SIG-M5 treated with dmso at 0.1 percent for 504 hours (cell line): ENCODE data around the gene MASP2.
"Not testable (repeated sequence)": the region's sequence is repeated elsewhere in the genome, so short reads cannot be mapped to it uniquely, and the experiment has no call there.

ENCODE experiments used
- DNase-seq: peaks from one replicate; lab custom pipeline; 2025; ENCODE audit not compliant: unreplicated experiment; lab: John Stamatoyannopoulos, UW

The MASP2 gene

GRCh38 chr1:11046625-11047365, at the start of gene MASP2:
Gene MASP2 (minus strand): TSS chr1:11047239. CDS start chr1:11047207, 32 bp downstream.
- DNase-seq = no peak

DNA sequence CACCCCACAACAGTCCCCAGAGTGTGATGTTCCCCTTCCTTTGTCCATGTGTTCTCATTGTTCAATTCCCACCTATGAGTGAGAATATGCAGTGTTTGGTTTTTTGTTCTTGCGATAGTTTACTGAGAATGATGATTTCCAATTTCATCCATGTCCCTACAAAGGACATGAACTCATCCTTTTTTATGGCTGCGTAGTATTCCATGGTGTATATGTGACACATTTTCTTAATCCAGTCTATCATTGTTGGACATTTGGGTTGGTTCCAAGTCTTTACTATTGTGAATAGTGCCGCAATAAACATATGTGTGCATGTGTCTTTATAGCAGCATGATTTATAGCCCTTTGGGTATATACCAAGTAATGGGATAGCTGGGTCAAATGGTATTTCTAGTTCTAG, 36.7 kb upstream of the MASP2 start:
- not testable (repeated sequence) for DNase-seq

GRCh38 chr1:11080931-11081330, 33.9 kb upstream of the MASP2 start:
- no peak for DNase-seq

GRCh38 chr1:11078631-11079030, 31.6 kb upstream of the MASP2 start:
- no peak for DNase-seq

DNA sequence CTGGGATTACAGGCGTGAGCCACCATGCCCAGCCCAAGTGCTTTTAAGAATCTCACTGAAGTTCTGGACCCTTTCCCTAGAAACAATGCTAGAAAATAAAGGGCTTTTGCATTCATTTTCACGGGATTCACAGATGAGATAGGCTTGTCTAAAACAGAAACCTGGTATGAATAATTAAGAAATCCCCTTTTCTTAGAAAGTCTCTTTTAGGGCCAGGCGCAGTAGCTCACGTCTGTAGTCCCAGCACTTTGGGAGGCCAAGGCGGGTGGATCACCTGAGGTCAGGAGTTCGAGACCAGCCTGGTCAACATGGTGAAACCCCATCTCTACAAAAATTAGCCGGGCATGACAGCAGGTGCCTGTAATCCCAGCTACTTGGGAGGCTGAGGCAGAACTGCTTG, 26.4 kb upstream of the MASP2 start:
- not testable (repeated sequence) for DNase-seq

DNA sequence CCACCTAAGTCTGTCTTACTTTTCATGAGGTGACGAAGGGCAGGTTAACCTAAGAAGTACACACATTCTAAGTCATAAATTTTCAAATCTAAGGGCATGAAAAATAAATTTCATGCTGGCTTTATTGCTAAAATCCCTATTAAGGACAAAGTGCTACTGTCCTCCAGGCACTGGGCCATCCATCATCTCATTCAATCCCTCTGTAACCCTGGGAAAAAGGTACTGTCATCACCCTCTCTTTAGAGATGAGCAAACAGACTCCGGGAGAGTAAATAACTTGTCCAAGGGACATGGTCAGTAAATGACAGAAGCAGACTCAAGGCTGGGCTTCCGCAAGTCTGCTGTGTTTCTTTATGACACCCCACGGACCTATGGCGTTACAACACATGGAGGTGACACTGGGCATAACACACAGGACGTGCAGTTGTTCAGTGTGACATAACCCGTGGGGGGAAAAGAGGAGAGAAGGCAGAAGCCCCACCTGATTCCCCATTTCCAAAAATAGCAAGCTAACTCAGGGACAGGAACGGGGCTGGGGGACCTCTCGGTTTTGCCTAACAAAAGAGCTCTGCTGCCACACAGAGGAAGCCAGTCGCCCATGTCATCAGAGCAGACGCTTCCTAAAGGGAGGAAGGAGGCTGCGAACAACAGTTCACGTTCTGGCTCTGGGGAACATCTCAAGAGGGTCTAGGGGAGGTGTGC, 25.3 kb upstream of the MASP2 start:
- DNase-seq = no peak

DNA sequence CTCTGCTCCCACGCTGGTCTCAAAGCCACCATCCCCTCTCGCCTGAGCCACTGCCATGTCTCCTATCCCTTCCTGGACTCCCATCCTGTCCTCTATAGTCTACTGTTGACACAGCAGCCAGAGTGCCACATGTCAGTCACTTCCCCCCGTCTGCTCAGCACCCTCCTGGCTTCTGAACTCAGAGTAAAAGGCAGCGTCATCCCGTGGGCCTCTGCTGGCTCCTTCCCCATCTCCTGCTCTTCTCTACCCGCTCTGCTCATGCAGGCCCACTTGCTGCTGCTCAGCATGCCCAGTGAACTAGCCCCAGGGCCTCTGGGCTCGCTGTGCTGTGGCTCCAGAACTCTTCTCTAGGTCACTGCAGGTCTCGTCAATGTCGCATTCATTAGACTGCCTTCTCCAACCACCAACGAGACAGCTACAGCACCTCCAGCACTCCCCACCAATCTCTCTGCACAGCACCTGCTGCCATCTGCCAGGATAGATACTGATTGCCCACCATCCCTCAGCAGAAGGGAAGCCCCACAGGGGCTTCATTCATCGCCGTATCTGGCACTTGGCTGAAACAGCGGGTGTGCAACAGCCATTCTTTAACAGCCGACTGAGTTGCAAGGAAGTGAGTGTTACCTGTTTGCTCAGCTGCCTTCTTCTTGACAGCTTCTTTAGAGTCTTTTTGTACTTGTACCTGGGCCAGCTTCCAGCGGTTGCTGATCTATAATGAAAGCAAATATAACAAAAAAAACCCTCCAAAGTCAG, 24.6 kb upstream of the MASP2 start:
- no peak for DNase-seq

DNA sequence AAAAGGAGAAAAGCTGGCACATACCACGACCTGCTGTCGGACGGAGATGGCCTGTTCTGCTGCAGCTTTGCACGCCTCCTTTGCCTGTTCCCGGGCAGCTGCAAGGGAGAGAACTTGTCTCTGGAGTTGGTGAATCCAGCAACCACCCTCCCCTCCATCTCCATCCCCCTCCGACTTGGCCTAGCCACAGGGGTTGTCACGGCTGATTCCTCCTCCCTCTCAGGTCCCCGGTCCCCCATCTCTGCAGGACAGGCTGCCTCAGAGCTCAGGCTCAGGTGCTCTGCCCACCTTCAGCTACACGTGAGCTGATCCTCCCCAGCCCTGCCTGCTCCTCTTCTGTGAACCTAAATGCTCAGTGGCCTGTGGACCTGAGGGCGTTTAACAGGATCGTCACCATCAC, 23.8 kb upstream of the MASP2 start:
- no peak for DNase-seq

DNA sequence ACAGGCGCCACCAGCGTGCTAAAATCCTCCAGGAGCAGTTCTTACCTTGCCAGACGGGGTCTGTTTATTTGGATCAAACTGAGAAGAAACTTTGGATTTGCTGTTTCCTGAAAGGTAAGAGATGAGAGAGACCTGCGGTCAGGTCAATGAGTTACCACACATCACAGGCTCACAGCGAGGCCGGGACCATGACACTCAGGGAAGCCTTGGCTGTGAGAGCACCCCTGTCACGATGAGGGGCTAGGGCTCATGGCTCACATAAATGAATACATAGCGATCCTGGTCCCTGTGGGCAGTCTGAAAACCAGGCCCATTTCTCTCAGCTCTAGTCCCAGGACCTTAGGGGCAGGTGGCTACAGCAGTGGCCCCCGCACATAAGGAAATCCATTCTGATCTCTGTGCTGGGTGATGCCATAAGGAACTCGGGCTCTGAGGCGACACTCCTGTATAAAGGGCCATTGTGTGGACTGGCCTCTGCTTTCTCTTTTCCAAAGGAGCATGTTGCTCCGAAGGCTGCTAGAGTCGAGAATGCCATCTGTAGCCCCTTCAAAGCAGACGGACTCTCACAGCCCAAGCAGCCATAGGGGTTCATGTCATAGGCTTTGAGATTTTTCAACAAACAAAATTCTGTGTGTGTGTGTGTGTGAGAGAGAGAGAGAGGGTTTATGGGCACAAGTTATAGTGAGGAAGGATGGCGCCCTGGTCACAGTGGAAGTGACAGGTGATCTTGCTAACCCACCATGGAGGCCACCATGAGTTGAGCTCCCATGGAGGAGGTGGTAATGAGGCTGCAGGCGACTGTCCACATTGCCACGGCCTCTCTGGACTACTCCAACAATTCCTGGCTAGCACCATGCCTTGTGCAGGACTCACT, 21.8 kb upstream of the MASP2 start:
- no peak for DNase-seq

GRCh38 chr1:11067716-11068599, 20.9 kb upstream of the MASP2 start:
- DNase-seq = no peak

DNA sequence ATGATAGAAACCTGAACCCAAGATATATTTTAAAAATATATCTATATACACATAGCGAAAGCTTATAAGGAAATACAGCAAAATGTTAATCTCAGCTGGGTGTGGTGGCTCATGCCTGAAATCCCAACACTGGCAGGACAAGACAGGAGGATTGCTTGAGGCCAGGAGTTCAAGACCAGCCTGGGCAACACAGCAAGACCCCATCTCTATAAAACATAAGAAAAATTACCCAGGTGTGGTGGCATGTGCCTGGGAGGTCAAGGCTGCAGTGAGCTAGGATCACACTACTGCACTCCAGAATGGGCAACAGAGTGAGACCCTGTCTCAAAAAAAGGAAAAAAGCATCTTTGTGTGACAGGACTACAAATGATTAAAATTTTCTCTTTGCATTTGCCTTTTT, 18.8 kb upstream of the MASP2 start:
- no peak for DNase-seq

DNA sequence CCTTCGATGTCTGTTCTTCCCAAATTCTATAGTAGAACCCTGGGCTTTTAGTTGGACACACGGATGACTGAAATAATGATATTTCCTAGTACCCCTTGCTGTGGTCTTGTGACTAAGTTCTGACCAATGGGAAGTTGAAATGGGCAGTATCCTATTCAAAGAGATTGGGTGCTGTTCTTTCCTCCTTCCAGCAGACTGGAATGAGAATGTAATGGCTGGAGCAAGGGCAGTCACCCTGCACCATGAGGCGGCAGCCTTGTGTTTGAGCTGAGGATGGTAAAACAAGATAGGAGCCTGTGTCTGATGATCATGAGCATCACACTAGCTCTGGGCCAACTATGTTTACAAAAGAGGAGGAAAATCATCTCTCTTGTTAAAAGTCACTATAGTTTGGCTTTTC, 17.9 kb upstream of the MASP2 start:
- no peak for DNase-seq

DNA sequence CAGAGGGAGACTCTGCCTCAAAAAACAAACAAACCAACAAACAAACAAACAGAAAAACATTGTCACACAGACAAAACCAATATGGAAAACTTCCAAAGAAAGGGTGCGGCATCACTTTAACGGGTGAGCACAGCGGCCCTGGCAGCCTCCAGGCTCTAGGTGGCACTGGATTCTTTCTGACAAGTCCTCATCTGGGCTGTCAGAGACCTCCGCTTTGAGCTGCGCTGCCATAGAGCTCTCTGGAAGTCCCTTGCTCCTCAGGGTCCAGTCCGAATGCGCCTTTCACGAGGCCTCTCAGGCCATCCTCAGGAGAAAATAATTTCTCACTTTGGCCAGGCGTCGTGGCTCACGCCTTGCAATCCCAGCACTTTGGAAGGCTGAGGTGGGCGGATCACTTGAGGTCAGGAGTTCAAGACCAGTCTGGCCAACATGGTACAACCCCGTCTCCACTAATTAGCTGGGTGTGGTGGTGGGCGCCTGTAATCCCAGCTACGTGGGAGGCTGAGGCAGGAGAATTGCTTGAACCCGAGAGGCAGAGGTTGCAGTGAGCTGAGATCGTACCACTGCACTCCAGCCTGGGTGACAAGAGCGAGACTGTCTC, 17.0 kb upstream of the MASP2 start:
- DNase-seq = not testable (repeated sequence)

GRCh38 chr1:11062965-11063401, 15.9 kb upstream of the MASP2 start:
- no peak for DNase-seq

GRCh38 chr1:11061652-11062365, 14.8 kb upstream of the MASP2 start:
- no peak for DNase-seq

DNA sequence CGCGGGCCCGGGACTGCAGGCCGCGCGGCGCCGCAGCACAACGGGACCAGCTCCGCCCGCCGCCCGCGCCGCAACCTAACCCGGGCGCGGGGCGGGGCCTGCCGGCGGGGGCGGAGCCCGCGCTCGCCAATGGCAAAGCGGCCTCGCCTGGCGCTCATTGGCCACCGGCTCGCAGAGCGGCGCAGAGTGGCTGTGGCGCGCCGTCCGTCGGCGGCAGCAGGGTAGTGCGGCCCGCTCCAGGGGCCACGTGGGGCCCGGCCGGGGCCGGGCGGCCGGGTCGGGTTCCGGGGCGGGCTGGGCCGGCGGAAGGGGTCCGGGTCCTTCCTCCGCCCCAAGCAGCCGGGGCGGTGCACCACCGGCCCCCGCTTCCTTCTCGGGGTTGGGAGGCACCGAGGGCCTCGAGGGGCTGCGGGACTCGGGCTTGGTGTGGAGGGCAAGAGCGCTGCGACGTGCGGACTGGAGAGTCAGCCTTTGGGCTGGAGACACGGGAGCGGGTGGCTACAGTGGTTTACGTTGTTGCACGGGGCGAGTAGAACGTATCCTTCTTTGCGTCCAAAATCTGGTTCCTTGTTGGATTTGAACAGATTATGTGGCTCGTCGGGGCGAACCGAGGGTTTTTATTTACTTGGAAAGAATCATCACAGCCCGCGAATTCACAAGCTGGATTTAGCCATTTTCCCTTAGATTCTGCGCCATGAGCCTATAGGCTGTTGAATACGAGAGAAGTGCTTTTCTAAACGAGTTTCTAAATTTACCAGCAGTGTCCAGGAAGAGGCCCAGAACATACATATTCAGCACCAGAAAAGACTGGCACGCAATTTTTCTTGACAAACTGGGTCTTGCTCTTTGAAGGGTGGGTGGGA, 13.2 kb upstream of the MASP2 start, which contains the start of gene SRM:
SRM (minus strand) TSS at position 51 of the 863 bp plus-strand sequence. CDS start 75 bp downstream, outside the sequence.
- DNase-seq = peak; percentile 89

DNA sequence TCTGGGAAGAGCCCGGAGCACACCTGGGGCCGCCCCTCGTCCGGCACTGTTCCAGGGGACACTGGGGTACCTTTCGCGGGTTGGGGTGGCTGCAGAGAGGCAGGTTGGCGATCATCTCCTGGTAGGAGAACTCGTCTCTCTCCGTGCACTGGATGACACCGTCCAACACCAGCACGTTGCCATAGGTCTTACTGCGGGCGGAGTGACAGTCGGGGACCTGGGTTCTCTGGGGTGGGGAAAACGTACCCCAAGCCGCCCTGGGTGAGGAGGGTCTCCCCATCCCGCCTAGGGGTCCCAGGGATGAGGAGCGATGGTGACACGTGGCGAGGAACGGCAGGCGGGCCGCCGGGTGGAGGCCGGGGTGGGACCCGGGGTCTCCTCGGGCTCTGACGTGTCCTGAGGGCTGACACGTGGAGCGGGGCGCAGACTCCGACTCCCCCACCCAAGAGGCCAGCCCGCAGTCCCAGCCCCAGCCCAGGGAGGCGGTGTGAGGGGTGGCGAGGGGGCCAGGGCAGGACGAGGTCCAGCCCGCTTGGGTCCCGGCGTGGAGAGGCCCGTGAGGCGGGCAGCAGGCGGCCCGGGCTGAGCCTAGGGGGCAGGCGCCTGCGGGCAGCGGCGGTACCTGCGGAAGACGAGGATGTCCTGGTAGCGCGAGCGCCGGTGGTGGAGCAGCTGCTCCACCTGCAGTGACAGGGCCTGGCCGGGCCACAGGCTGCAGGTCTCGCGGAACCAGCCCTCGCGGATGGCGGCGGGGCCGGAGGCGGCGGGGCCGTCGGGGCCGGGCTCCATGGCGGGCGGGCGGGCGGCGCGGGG, 12.3 kb upstream of the MASP2 start:
- no peak for DNase-seq
